GM12878 (cell line): ENCODE measurements around the gene TMEM89. TPM values are rescaled to one million over a fixed set of nuclear protein-coding genes. Genes with fewer than 3 reads are reported as not detected.

Source experiments
- ATAC-seq: fragments of 200-7000 bp; cut with Tn5 transposase; 3 replicates; pipeline ENCODE4 v1.9.1; 2020; ENCODE audit warnings: mild to moderate bottlenecking, moderate library complexity
- BruUV-seq: library from RNA; stranded (reverse); fragments of 400-500 nt; replicated peaks from 2 replicates; lab custom pipeline; 2021; lab: Mats Ljungman, UMichigan
- CTCF ChIA-PET: fragments of 300-600 bp; sonication (Branson Sonifier 250); formaldehyde crosslinking; extraction: SDS; loops from one replicate; lab custom pipeline; 2021; ENCODE audit warnings: inconsistent platforms; lab: Yijun Ruan, JAX
- POLR2A ChIA-PET: fragments of 350-600 bp; formaldehyde crosslinking; extraction: SDS; loops from one replicate; lab custom pipeline; 2021; ENCODE audit warnings: inconsistent platforms; lab: Charles Lee
- RAD21 ChIA-PET: fragments of 300-600 bp; sonication (Branson Sonifier 250); formaldehyde crosslinking; loops from one replicate; lab custom pipeline; 2023; ENCODE audit warnings: antibody characterized with exemption; ENCODE audit not compliant: unreplicated experiment; lab: Charles Lee
- SMC1A ChIA-PET: fragments of 300-600 bp; sonication (Branson Sonifier 250); formaldehyde crosslinking; loops from one replicate; lab custom pipeline; 2023; ENCODE audit not compliant: unreplicated experiment, uncharacterized antibody; lab: Charles Lee
- DNase-seq: peaks from one replicate; pipeline ENCODE4 v3.0.0-alpha.2; 2011; ENCODE audit warnings: low read depth, low spot score
- FAIRE-seq: peaks from 3 replicates; lab custom pipeline; 2011; peaks lifted over from hg19 to GRCh38; lab: Jason Lieb, UNC
- H2AFZ ChIP-seq: 2 replicates; pipeline ENCODE4 v1.6.0; 2011; ENCODE audit warnings: low read depth, low read length, control low read depth; ENCODE audit not compliant: control insufficient read depth
- H3K27ac ChIP-seq: 2 replicates; pipeline ENCODE4 v1.5.1; 2011; ENCODE audit warnings: control low read depth; ENCODE audit not compliant: control insufficient read depth, insufficient read depth
- H3K27me3 ChIP-seq, 2 experiments: replicated peaks in 1 of 2; 2 replicates each; pipeline versions ENCODE4 v1.6.0 to v1.6.1; 2011; ENCODE audit warnings: low read length in 1 of 2; ENCODE audit not compliant: control insufficient read depth in 2 of 2, insufficient read depth in 2 of 2
- H3K36me3 ChIP-seq, 2 experiments: 2 replicates each; pipeline ENCODE4 v1.5.1; 2011; ENCODE audit warnings: low read length in 1 of 2; ENCODE audit not compliant: control insufficient read depth in 2 of 2, insufficient read depth in 2 of 2
- H3K4me1 ChIP-seq: 2 replicates; pipeline ENCODE4 v1.6.1; 2011; ENCODE audit warnings: mild to moderate bottlenecking, low read length, moderate library complexity, mixed read lengths; ENCODE audit not compliant: control insufficient read depth, insufficient read depth
- H3K4me2 ChIP-seq: 2 replicates; pipeline ENCODE4 v1.6.0; 2011; ENCODE audit warnings: control low read depth; ENCODE audit not compliant: control insufficient read depth, insufficient read depth
- H3K4me3 ChIP-seq: fragments of 200-600 bp; sonication (generic); 2 replicates; pipeline ENCODE4 v1.5.1; 2016
- H3K79me2 ChIP-seq: 2 replicates; pipeline ENCODE4 v1.6.0; 2011; ENCODE audit warnings: low read length; ENCODE audit not compliant: control insufficient read depth, insufficient read depth
- H3K9ac ChIP-seq: 2 replicates; pipeline ENCODE4 v1.8.0; 2011; ENCODE audit warnings: low read length, control low read depth, mixed read lengths; ENCODE audit not compliant: control insufficient read depth, insufficient read depth
- H3K9me3 ChIP-seq: replicated peaks from 3 replicates; pipeline ENCODE4 v1.5.1; 2011; ENCODE audit warnings: mild to moderate bottlenecking, low read length; ENCODE audit not compliant: control insufficient read depth, insufficient read depth
- H4K20me1 ChIP-seq: 2 replicates; pipeline ENCODE4 v1.6.0; 2011; ENCODE audit not compliant: control insufficient read depth, insufficient read depth
- CREB1 ChIP-seq: IDR thresholded peaks from 2 replicates; pipeline ENCODE4 v1.6.1; 2012; ENCODE audit warnings: low read depth, mild to moderate bottlenecking, inconsistent platforms
- NBN ChIP-seq: fragments of 450-650 bp; IDR thresholded peaks from 2 replicates; pipeline ENCODE4 v1.6.1; 2016
- NRF1 ChIP-seq: conservative IDR thresholded peaks from 2 replicates; pipeline ENCODE4 v1.6.1; 2011; ENCODE audit warnings: mild to moderate bottlenecking, low read depth, low read length, improper control_type of control experiment
- SPI1 ChIP-seq: IDR thresholded peaks from 2 replicates; pipeline ENCODE4 v1.6.1; 2011; ENCODE audit warnings: low read depth, mild to moderate bottlenecking, low read length, moderate library complexity, borderline replicate concordance; ENCODE audit not compliant: insufficient read depth
- SREBF2 ChIP-seq: IDR thresholded peaks from 2 replicates; pipeline ENCODE4 v1.6.1; 2012; ENCODE audit warnings: mild to moderate bottlenecking, low read length
- TAF1 ChIP-seq: IDR thresholded peaks from 2 replicates; pipeline ENCODE4 v1.6.1; 2011; ENCODE audit warnings: mild to moderate bottlenecking, low read depth, low read length, borderline replicate concordance
- TARDBP ChIP-seq: IDR thresholded peaks from 2 replicates; pipeline ENCODE4 v1.6.1; 2016; ENCODE audit warnings: borderline replicate concordance
- YBX1 ChIP-seq: fragments of 450-650 bp; IDR thresholded peaks from 2 replicates; pipeline ENCODE4 v1.6.1; 2016; ENCODE audit warnings: antibody characterized with exemption
- ZNF384 ChIP-seq: IDR thresholded peaks from 2 replicates; pipeline ENCODE4 v1.6.1; 2012; ENCODE audit warnings: low read depth, mild to moderate bottlenecking, low read length, improper control_type of control experiment, borderline replicate concordance
- WGBS: methylation state at CpG from one replicate; pipeline ENCODE4 v1.1.6; 2016; ENCODE audit warnings: low lambda C conversion rate; ENCODE audit not compliant: insufficient replicate concordance, insufficient coverage; ENCODE audit errors: missing lambda C conversion rate; 5-methylcytosine and 5-hydroxymethylcytosine counted together
- in situ Hi-C: fragments of 300-500 bp; cut with MboI; formaldehyde crosslinking; loops from 9 replicates; pipeline ENCODE4 v1.14.3; 2018; ENCODE audit warnings: mixed read lengths
- intact Hi-C: fragments of 100-400 bp; cut with micrococcal nuclease; formaldehyde crosslinking; loops from one replicate; pipeline ENCODE4 v1.14.2; 2022; ENCODE audit not compliant: unreplicated experiment
- polyA plus RNA-seq, 11 experiments: library from polyadenylated mRNA; depleted of rRNA in 4 of 11; unstranded in 6 of 11; stranded (reverse) in 5 of 11; fragments of >200 nt; fragmentation: Nextera tagmentation in 4 of 11; fragmentation: Illumina TruSeq in 1 of 11; extraction: Ambion mirVana in 4 of 11; extraction: Trizol in 1 of 11; gene quantifications; 1 replicate in 1 of 11; 2 replicates in 10 of 11; pipeline versions ENCODE4 v1.2.1 to v1.2.3, GENCODE V29; 2011 to 2016; ENCODE audit warnings: inconsistent platforms in 2 of 11, missing spikeins in 2 of 11, low read depth in 1 of 11
- total RNA-seq, 4 experiments: library from RNA; depleted of rRNA in 3 of 4; stranded (reverse); fragments of >200 nt in 3 of 4; fragmentation: Illumina TruSeq in 1 of 4; extraction: Trizol in 1 of 4; gene quantifications; 2 replicates each; pipeline versions ENCODE4 v1.2.1 to v1.2.3, GENCODE V29; 2013 to 2021
- TF ChIP-seq, protein P1 (sequence below): fragments of 450-650 bp; IDR thresholded peaks from 2 replicates; pipeline ENCODE4 v1.6.1; 2014; ENCODE audit warnings: mild to moderate bottlenecking
- TF ChIP-seq, protein P2 (sequence below): IDR thresholded peaks from 2 replicates; pipeline ENCODE4 v1.6.1; 2012; ENCODE audit warnings: low read depth, low read length, improper control_type of control experiment

The TMEM89 gene
- total and polyA plus RNA-seq, 10 of the 15 experiments (the other 5 are each of a cell fraction or from before 2014, with no cell fraction given), result not detected

DNA sequence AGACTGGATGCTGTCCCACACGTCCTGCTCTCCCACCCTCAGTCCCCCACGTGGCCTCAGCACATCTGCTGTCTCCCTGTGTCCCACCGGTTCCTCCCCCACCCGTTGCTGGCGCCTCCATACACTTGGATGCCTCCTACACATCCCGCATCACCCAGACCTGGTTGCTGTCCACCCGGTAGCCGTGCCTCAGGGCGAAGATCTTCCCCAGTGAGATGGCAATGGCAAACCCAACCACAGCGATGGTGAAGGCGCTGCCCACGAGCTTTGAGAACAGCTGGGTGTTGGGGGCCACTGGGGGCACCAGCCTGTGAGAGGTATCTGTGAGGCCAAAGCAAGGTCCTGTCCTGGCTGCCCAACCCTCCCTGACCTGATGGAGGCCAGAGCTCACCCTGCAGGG is 9.3 kb upstream of the TMEM89 start:
- Histone ChIP-seq H3K27ac (no peak overlapping the region), H3K4me3 (no peak overlapping the region), H3K27me3 (no peaks in the 10 kb centered on the region), H3K4me1 (peaks cover 7% of the 10 kb centered on the region; the same call in 1 of the 2 replicates), H3K36me3 (peaks cover 0 to 8% of the 10 kb centered on the region in 2 experiments; a peak in 3 of 4 replicates), H3K9ac (no peak overlapping the region), H3K79me2 (peaks cover 3% of the 10 kb centered on the region), H4K20me1 (no peaks in the 10 kb centered on the region), H3K4me2 (no peak overlapping the region), H2AFZ (no peak overlapping the region), H3K9me3 (no peaks in the 10 kb centered on the region)
- DNase-seq (no peak), FAIRE-seq (no peak), ATAC-seq (no peak)
- TF ChIP-seq CREB1 (no peak), YBX1 (no peak), TARDBP (no peak), SREBF2 (no peak), NBN (no peak), SPI1 (no peak), ZNF384 (no peak), NRF1 (no peak), TAF1 (no peak)
- TF ChIP-seq, protein P1, sequence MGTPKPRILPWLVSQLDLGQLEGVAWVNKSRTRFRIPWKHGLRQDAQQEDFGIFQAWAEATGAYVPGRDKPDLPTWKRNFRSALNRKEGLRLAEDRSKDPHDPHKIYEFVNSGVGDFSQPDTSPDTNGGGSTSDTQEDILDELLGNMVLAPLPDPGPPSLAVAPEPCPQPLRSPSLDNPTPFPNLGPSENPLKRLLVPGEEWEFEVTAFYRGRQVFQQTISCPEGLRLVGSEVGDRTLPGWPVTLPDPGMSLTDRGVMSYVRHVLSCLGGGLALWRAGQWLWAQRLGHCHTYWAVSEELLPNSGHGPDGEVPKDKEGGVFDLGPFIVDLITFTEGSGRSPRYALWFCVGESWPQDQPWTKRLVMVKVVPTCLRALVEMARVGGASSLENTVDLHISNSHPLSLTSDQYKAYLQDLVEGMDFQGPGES, result no peak
- TF ChIP-seq, protein P2, sequence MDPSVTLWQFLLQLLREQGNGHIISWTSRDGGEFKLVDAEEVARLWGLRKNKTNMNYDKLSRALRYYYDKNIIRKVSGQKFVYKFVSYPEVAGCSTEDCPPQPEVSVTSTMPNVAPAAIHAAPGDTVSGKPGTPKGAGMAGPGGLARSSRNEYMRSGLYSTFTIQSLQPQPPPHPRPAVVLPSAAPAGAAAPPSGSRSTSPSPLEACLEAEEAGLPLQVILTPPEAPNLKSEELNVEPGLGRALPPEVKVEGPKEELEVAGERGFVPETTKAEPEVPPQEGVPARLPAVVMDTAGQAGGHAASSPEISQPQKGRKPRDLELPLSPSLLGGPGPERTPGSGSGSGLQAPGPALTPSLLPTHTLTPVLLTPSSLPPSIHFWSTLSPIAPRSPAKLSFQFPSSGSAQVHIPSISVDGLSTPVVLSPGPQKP, result no peak
- in situ Hi-C loops, result no loop called here
- ChIA-PET POLR2A (no interaction called here), CTCF (no interaction called here), RAD21 (no interaction called here), SMC1A (no interaction called here)
- intact Hi-C loops, result no loop called here
- 88% methylated on average over 12 of the region's 12 CpGs for WGBS
- no TSS peak for BruUV-seq
